ENCODE measurements around the gene IPO5.

Gene IPO5

DNA sequence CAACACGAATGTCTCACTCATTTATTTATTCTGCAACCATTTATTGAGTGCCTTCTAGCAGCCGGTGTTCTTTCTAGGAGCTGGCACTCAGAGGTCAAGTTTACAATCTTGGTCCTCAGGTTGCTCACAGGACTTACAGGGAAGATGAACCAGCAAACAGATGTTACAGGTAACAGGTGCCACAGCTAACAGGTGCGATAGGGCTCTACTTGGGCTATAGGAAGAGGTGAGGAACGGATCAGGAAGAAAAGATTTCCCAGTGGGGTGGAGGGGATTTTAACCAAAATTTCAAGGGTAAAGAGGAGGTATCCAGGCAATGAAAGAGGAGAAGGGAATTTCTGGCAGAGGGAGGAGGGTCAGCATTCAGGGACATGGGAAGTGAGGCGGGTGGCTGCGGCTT lies 102.1 kb downstream of the IPO5 start:
- Histone ChIP-seq H2AK5ac (ENCODE audit: low read length) (no peak overlapping the region), H3K79me2 (ENCODE audit: control insufficient read depth, insufficient read depth, low read length, poor library complexity) (no peaks in the 10 kb centered on the region), H3K9ac (ENCODE audit: low read length) (no peak overlapping the region), H3K23ac (ENCODE audit: low read length) (no peak overlapping the region), H2BK12ac (ENCODE audit: low read length) (no peak overlapping the region), H2AFZ (ENCODE audit: insufficient read depth, low read length, poor library complexity) (no peak overlapping the region), H3K4me1 (ENCODE audit: control insufficient read depth in 1 of 2, insufficient read depth in 2 of 2, low read length in 2 of 2) (no peaks in the 10 kb centered on the region), H3K18ac (ENCODE audit: low read length) (no peak overlapping the region), H3K27ac (ENCODE audit: low read depth, low read length) (no peak overlapping the region), H2BK5ac (ENCODE audit: low read depth, low read length, poor library complexity) (no peak overlapping the region), H2BK120ac (ENCODE audit: insufficient read depth, low read length, poor library complexity) (no peak overlapping the region), H3K79me1 (ENCODE audit: low read length) (no peaks in the 10 kb centered on the region), H4K8ac (ENCODE audit: low read depth, low read length) (no peak overlapping the region), H3K36me3 (ENCODE audit: control insufficient read depth in 1 of 2, insufficient read depth in 2 of 2, low read length in 2 of 2) (no peaks in the 10 kb centered on the region), H3K4me3 (ENCODE audit: low read depth, low read length) (no peak overlapping the region), H3K4ac (ENCODE audit: low read depth, low read length) (no peak overlapping the region), H3K27me3 (ENCODE audit: insufficient read depth, low read length) (no peaks in the 10 kb centered on the region), H4K12ac (ENCODE audit: low read depth, low read length) (no peak overlapping the region), H3K9me3 (ENCODE audit: insufficient read depth, low read depth, low read length) (peaks cover 4% of the 10 kb centered on the region), H3K14ac (ENCODE audit: low read length) (no peak overlapping the region), H4K91ac (ENCODE audit: low read depth, low read length) (no peak overlapping the region), H3K4me2 (ENCODE audit: low read length) (no peak overlapping the region)
- DNase-seq: no peak
- WGBS (ENCODE audit: extremely low coverage, insufficient coverage, insufficient read length): no CpG with 5 or more reads among the region's 6 CpGs

DNA sequence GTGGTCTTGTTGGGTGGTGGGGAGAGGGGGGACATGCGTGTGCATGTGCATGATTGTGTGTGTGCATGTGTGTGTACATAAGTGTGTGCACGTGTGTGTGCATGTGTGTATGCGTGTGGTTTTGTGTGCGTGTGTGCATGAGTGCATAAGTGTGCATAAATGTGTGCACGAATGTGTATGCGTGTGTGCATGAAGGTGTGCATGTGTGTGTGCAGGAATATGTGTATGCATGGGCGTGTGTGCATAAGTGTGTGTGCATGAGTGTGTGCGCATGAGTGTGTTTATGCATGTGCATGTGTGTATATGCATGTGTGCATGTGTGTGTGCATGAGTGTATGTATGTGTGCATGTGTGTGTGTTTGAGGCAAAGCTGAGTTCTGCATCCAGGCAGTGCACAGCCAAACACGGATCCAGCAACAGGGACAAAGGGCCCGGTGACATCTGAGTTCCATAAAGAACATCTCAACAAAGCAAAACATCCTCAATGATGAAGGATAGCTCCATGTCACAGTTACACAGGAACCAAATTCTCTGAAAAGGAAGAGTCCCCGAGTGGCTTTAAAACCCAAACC lies 103.5 kb downstream of the IPO5 start:
- WGBS (ENCODE audit: extremely low coverage, insufficient coverage, insufficient read length): no CpG with 5 or more reads among the region's 11 CpGs
- no peak overlapping the region for H3K4ac ChIP-seq (ENCODE audit: low read depth, low read length)

DNA sequence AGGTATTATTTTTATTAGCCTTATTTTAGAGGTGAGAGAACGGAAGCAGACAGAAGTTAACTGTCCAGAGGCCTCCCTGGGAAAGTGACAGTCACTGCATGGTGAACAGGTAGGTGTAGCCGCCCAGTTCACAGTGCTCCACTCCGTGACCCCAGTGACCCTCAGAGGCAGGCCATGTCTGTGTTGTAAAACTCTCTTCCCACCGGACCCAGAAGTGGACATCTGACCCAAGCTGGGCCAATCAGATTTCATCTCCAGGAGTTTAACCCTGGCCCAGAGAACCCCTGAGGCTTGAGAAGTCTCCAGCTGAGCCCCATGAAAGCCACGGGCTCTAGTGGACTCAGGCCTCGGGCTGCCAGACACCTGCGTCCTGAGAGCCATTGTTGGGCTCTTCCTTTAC lies 105.8 kb downstream of the IPO5 start:
- no peak overlapping the region for H3K14ac ChIP-seq (ENCODE audit: low read length)
- WGBS (ENCODE audit: extremely low coverage, insufficient coverage, insufficient read length): no CpG with 5 or more reads among the region's 7 CpGs
- no peak overlapping the region for H2BK5ac ChIP-seq (ENCODE audit: low read depth, low read length, poor library complexity)
- no peak overlapping the region for H3K27ac ChIP-seq (ENCODE audit: low read depth, low read length)
- H2BK120ac ChIP-seq (ENCODE audit: insufficient read depth, low read length, poor library complexity): no peak overlapping the region
- DNase-seq: no peak
- no peak overlapping the region for H2AK5ac ChIP-seq (ENCODE audit: low read length)
- H3K18ac ChIP-seq (ENCODE audit: low read length): no peak overlapping the region
- no peaks in the 10 kb centered on the region for H3K36me3 ChIP-seq (ENCODE audit: control insufficient read depth in 1 of 2, insufficient read depth in 2 of 2, low read length in 2 of 2)
- H3K9me3 ChIP-seq (ENCODE audit: insufficient read depth, low read depth, low read length): peaks cover 3% of the 10 kb centered on the region
- no peaks in the 10 kb centered on the region for H3K79me2 ChIP-seq (ENCODE audit: control insufficient read depth, insufficient read depth, low read length, poor library complexity)
- no peak overlapping the region for H3K9ac ChIP-seq (ENCODE audit: low read length)
- no peak overlapping the region for H3K4ac ChIP-seq (ENCODE audit: low read depth, low read length)
- H4K12ac ChIP-seq (ENCODE audit: low read depth, low read length): no peak overlapping the region
- no peak overlapping the region for H2AFZ ChIP-seq (ENCODE audit: insufficient read depth, low read length, poor library complexity)
- no peaks in the 10 kb centered on the region for H3K27me3 ChIP-seq (ENCODE audit: insufficient read depth, low read length)
- H3K4me3 ChIP-seq (ENCODE audit: low read depth, low read length): no peak overlapping the region
- H4K91ac ChIP-seq (ENCODE audit: low read depth, low read length): no peak overlapping the region
- no peak overlapping the region for H2BK12ac ChIP-seq (ENCODE audit: low read length)
- H4K8ac ChIP-seq (ENCODE audit: low read depth, low read length): no peak overlapping the region
- peaks cover 2 to 4% of the 10 kb centered on the region in 2 experiments for H3K4me1 ChIP-seq (ENCODE audit: control insufficient read depth in 1 of 2, insufficient read depth in 2 of 2, low read length in 2 of 2)
- H3K79me1 ChIP-seq (ENCODE audit: low read length): no peaks in the 10 kb centered on the region
- no peak overlapping the region for H3K23ac ChIP-seq (ENCODE audit: low read length)
- H3K4me2 ChIP-seq (ENCODE audit: low read length): no peak overlapping the region

More for the DNA sequence above, 103.5 kb downstream of the IPO5 start:
- no peak overlapping the region for H3K4me2 ChIP-seq (ENCODE audit: low read length)
- peak overlapping the region; percentile 65 for H3K4me3 ChIP-seq (ENCODE audit: low read depth, low read length)
- H3K79me2 ChIP-seq (ENCODE audit: control insufficient read depth, insufficient read depth, low read length, poor library complexity): no peaks in the 10 kb centered on the region
- no peak overlapping the region for H4K8ac ChIP-seq (ENCODE audit: low read depth, low read length)
- H2BK5ac ChIP-seq (ENCODE audit: low read depth, low read length, poor library complexity): no peak overlapping the region
- peak overlapping the region; percentile 83 for H3K23ac ChIP-seq (ENCODE audit: low read length)
- no peaks in the 10 kb centered on the region for H3K27me3 ChIP-seq (ENCODE audit: insufficient read depth, low read length)
- H2AFZ ChIP-seq (ENCODE audit: insufficient read depth, low read length, poor library complexity): no peak overlapping the region
- H3K36me3 ChIP-seq (ENCODE audit: control insufficient read depth in 1 of 2, insufficient read depth in 2 of 2, low read length in 2 of 2): no peaks in the 10 kb centered on the region
- H2BK120ac ChIP-seq (ENCODE audit: insufficient read depth, low read length, poor library complexity): no peak overlapping the region
- H4K91ac ChIP-seq (ENCODE audit: low read depth, low read length): no peak overlapping the region
- H4K12ac ChIP-seq (ENCODE audit: low read depth, low read length): no peak overlapping the region
- peak overlapping the region; percentile 28 for H3K9ac ChIP-seq (ENCODE audit: low read length)
- H3K18ac ChIP-seq (ENCODE audit: low read length): no peak overlapping the region
- no peak overlapping the region for H2AK5ac ChIP-seq (ENCODE audit: low read length)
- no peaks in the 10 kb centered on the region for H3K79me1 ChIP-seq (ENCODE audit: low read length)
- peaks cover 4% of the 10 kb centered on the region for H3K9me3 ChIP-seq (ENCODE audit: insufficient read depth, low read depth, low read length)
- DNase-seq: no peak
- no peak overlapping the region for H3K27ac ChIP-seq (ENCODE audit: low read depth, low read length)
- H3K4me1 ChIP-seq (ENCODE audit: control insufficient read depth in 1 of 2, insufficient read depth in 2 of 2, low read length in 2 of 2): no peaks in the 10 kb centered on the region
- H3K14ac ChIP-seq (ENCODE audit: low read length): no peak overlapping the region
- H2BK12ac ChIP-seq (ENCODE audit: low read length): no peak overlapping the region

DNA sequence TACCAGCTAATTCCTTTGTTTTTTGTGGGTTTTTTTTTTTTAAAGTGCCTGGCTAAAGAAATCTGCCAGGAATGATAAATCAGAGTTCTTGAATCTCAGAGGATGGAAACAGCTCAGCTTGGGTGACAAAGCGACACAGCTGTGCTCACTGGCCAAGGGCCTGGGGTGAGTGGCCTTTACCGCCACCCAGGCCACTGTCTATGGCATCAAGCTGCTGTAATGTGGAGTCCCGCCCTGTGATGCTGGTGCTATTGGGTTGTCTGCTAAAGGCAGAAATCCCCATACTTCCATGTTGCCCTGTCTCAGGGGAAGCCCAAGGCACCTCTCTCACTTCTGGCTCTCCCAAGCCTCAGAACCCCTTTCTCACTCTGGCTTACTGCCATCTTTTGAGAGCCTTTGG lies 106.8 kb downstream of the IPO5 start:
- Histone ChIP-seq H3K4me3 (ENCODE audit: low read depth, low read length) (no peak overlapping the region), H3K23ac (ENCODE audit: low read length) (no peak overlapping the region), H3K36me3 (ENCODE audit: control insufficient read depth in 1 of 2, insufficient read depth in 2 of 2, low read length in 2 of 2) (no peaks in the 10 kb centered on the region), H3K9ac (ENCODE audit: low read length) (peak overlapping the region; percentile 27), H3K14ac (ENCODE audit: low read length) (no peak overlapping the region), H2BK12ac (ENCODE audit: low read length) (no peak overlapping the region), H2AFZ (ENCODE audit: insufficient read depth, low read length, poor library complexity) (no peak overlapping the region), H3K79me2 (ENCODE audit: control insufficient read depth, insufficient read depth, low read length, poor library complexity) (no peaks in the 10 kb centered on the region), H3K4ac (ENCODE audit: low read depth, low read length) (no peak overlapping the region), H2AK5ac (ENCODE audit: low read length) (no peak overlapping the region), H4K8ac (ENCODE audit: low read depth, low read length) (no peak overlapping the region), H3K4me1 (ENCODE audit: control insufficient read depth in 1 of 2, insufficient read depth in 2 of 2, low read length in 2 of 2) (peaks cover 2 to 4% of the 10 kb centered on the region in 2 experiments), H3K18ac (ENCODE audit: low read length) (no peak overlapping the region), H4K12ac (ENCODE audit: low read depth, low read length) (no peak overlapping the region), H3K79me1 (ENCODE audit: low read length) (no peaks in the 10 kb centered on the region), H2BK120ac (ENCODE audit: insufficient read depth, low read length, poor library complexity) (no peak overlapping the region), H3K27me3 (ENCODE audit: insufficient read depth, low read length) (no peaks in the 10 kb centered on the region), H3K9me3 (ENCODE audit: insufficient read depth, low read depth, low read length) (peaks cover 2% of the 10 kb centered on the region), H3K4me2 (ENCODE audit: low read length) (no peak overlapping the region), H3K27ac (ENCODE audit: low read depth, low read length) (no peak overlapping the region), H4K91ac (ENCODE audit: low read depth, low read length) (no peak overlapping the region), H2BK5ac (ENCODE audit: low read depth, low read length, poor library complexity) (no peak overlapping the region)
- no CpG with 5 or more reads among the region's 3 CpGs for whole genome bisulfite sequencing (ENCODE audit: extremely low coverage, insufficient coverage, insufficient read length)
- DNase-seq: no peak
